GM23248 (cell line): Measurements from ENCODE around the gene LALBA. TPM values are rescaled to one million over a fixed set of nuclear protein-coding genes. Genes with fewer than 3 reads are reported as not detected.
"Not testable (repeated sequence)": the region's sequence is repeated elsewhere in the genome, so short reads cannot be mapped to it uniquely, and the experiment has no call there.

Experiments
- DNase-seq: peaks from one replicate; pipeline ENCODE4 v3.0.0-alpha.2; 2015
- H2AFZ ChIP-seq: fragments of 200-600 bp; sonication (generic); 2 replicates; pipeline ENCODE4 v1.6.1; 2016; ENCODE audit warnings: antibody characterized with exemption
- H3F3A ChIP-seq: fragments of 200-600 bp; sonication (generic); 2 replicates; pipeline ENCODE4 v1.6.1; 2016; ENCODE audit warnings: mild to moderate bottlenecking, antibody characterized with exemption, mixed run types; ENCODE audit not compliant: insufficient read depth
- H3K27ac ChIP-seq: fragments of 200-600 bp; sonication (generic); 2 replicates; pipeline ENCODE4 v1.5.1; 2016; ENCODE audit warnings: mild to moderate bottlenecking
- H3K27me3 ChIP-seq: fragments of 200-600 bp; sonication (generic); replicated peaks from 2 replicates; pipeline ENCODE4 v1.6.1; 2016; ENCODE audit warnings: mild to moderate bottlenecking; ENCODE audit not compliant: insufficient read depth
- H3K36me3 ChIP-seq: fragments of 200-600 bp; sonication (generic); 2 replicates; pipeline ENCODE4 v1.6.1; 2016; ENCODE audit warnings: low read depth, mild to moderate bottlenecking
- H3K4me1 ChIP-seq: fragments of 200-600 bp; sonication (generic); 2 replicates; pipeline ENCODE4 v1.6.1; 2016; ENCODE audit warnings: mild to moderate bottlenecking; ENCODE audit not compliant: insufficient read depth
- H3K4me2 ChIP-seq: fragments of 200-600 bp; sonication (generic); one replicate; pipeline ENCODE4 v1.6.1; 2016; ENCODE audit warnings: mild to moderate bottlenecking; ENCODE audit not compliant: unreplicated experiment
- H3K4me3 ChIP-seq: fragments of 200-600 bp; sonication (generic); 2 replicates; pipeline ENCODE4 v1.5.1; 2016; ENCODE audit warnings: mild to moderate bottlenecking
- H3K79me2 ChIP-seq: fragments of 200-600 bp; sonication (generic); 2 replicates; pipeline ENCODE4 v1.6.1; 2016; ENCODE audit warnings: mild to moderate bottlenecking; ENCODE audit not compliant: insufficient read depth
- H3K9ac ChIP-seq: fragments of 200-600 bp; sonication (generic); 2 replicates; pipeline ENCODE4 v1.6.1; 2016; ENCODE audit warnings: mild to moderate bottlenecking
- H3K9me2 ChIP-seq: fragments of 200-600 bp; sonication (generic); 2 replicates; pipeline ENCODE4 v1.6.1; 2016; ENCODE audit warnings: mixed run types, mild to moderate bottlenecking, moderate library complexity; ENCODE audit not compliant: insufficient read depth
- H3K9me3 ChIP-seq: fragments of 200-600 bp; sonication (generic); one replicate; pipeline ENCODE4 v1.6.1; 2017; ENCODE audit warnings: low read depth
- H4K20me1 ChIP-seq: fragments of 200-600 bp; sonication (generic); 2 replicates; pipeline ENCODE4 v1.6.0; 2016; ENCODE audit not compliant: insufficient read depth
- EZH2 ChIP-seq: fragments of 200-600 bp; sonication (generic); IDR thresholded peaks from 2 replicates; pipeline ENCODE4 v1.6.1; 2018; ENCODE audit warnings: antibody characterized with exemption, mild to moderate bottlenecking; ENCODE audit not compliant: insufficient read depth, poor library complexity, severe bottlenecking
- EZH2phosphoT487 ChIP-seq: fragments of 200-600 bp; sonication (generic); IDR thresholded peaks from 2 replicates; pipeline ENCODE4 v1.6.1; 2018; ENCODE audit warnings: antibody characterized with exemption, moderate library complexity, mild to moderate bottlenecking, low read depth; ENCODE audit not compliant: insufficient read depth
- WGBS, 2 experiments: methylation state at CpG; one replicate each; pipeline ENCODE4 v1.1.6; 2015 to 2017; ENCODE audit warnings: low lambda C conversion rate in 2 of 2, low coverage in 1 of 2; ENCODE audit errors: missing lambda C conversion rate in 2 of 2; 5-methylcytosine and 5-hydroxymethylcytosine counted together
- in situ Hi-C: fragments of 300-500 bp; cut with MboI; formaldehyde crosslinking; loops from 2 replicates; pipeline ENCODE4 v1.15.0; 2020
- polyA plus RNA-seq: library from polyadenylated mRNA; unstranded; fragments of >200 nt; fragmentation: Nextera tagmentation; extraction: Ambion mirVana; gene quantifications from 2 replicates; pipeline ENCODE4 v1.2.1, GENCODE V29; 2016
- total RNA-seq: library from RNA; depleted of rRNA; stranded (reverse); fragments of >200 nt; shearing (Covaris generic); gene quantifications from 2 replicates; pipeline ENCODE4 v1.2.3, GENCODE V29; 2014; rRNA removed

The LALBA gene
- total and polyA plus RNA-seq, 2 experiments from 2014 or later, result not detected

DNA sequence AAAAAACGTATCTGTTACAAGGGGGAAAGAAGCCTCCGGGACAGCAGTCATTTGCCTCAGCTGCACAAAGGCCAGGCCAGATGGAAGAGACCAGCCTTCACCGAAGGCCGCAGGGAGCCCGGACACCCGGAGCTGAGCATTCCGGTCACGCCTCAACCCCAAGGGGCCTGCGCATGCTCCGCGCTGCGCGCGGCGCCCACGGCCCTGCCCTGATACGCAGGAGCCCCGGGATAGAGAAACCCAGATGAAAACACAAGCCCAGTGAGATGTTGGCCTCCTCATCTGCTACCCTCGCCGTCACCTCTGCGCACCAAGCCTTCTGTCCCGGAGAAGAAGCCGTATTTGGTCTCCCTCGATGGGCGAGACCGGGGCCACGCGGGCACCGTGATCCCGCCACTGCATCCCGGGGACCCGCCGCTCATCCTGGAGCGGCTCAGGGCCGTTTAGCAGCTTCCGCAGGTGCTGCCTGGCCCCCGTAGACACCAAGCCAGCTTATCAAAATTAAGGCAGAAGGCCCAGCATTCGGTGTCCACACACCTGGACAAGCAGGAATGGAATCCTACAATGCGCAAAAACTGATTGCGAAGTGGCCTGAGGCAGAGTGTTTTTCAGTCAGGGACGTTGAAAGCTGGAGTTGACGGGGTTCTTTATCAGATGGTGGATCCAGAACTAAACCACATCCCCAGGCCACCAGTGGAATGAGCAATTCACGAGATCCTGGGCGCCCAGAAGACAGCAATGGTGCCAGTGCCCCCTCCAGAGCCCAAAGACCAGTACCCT lies 41.8 kb downstream of the LALBA start:
- no peak for TF ChIP-seq EZH2
- no peak for TF ChIP-seq EZH2phosphoT487
- DNase-seq, result no peak
- H3K27ac ChIP-seq, result no peak overlapping the region
- no peaks in the 10 kb centered on the region for H3K9me2 ChIP-seq
- H3K9ac ChIP-seq, result no peak overlapping the region
- no peak overlapping the region for H3K4me2 ChIP-seq
- no peaks in the 10 kb centered on the region for H3K9me3 ChIP-seq
- no peaks in the 10 kb centered on the region for H3K79me2 ChIP-seq
- no peak overlapping the region for H3K4me3 ChIP-seq
- no peaks in the 10 kb centered on the region for H3K36me3 ChIP-seq
- in situ Hi-C loops, result no loop called here
- no peaks in the 10 kb centered on the region for H3F3A ChIP-seq
- no peaks in the 10 kb centered on the region for H3K4me1 ChIP-seq
- H4K20me1 ChIP-seq, result no peaks in the 10 kb centered on the region
- WGBS, 2 experiments, result 64 to 67% methylated on average over 39 to 44 of the region's 44 CpGs
- H3K27me3 ChIP-seq, result no peaks in the 10 kb centered on the region
- H2AFZ ChIP-seq, result no peak overlapping the region

DNA sequence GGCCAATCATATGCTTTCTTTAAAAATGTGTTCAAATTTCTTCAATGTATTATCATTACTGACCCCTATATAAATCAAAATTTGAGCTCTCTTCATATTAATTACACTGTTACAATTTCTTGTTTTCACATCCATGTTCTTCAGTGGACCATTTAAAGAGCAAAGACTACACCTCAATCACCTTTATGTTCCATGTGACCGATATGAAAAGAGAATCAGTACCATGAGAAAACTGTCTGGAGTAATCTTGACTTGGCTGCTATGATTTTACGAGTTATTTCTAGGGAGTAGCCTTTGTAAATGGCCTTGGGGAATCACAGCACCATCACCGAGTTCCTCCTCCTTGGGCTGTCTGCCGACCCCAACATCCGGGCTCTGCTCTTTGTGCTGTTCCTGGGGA lies 44.5 kb downstream of the LALBA start, which contains the start of gene OR8S1:
OR8S1 (plus strand) TSS at position 301 of the 400 bp plus-strand sequence; CDS start at position 301, 0 bp downstream.
- no peaks in the 10 kb centered on the region for H3K9me3 ChIP-seq
- H3K27ac ChIP-seq, result no peak within 1 kb of the TSS
- TF ChIP-seq EZH2, result no peak
- no peak for TF ChIP-seq EZH2phosphoT487
- H3K4me2 ChIP-seq, result no peak within 1 kb of the TSS
- H3K4me1 ChIP-seq, result no peaks in the 10 kb centered on the region
- H3F3A ChIP-seq, result no peaks in the 10 kb centered on the region
- no peaks in the 10 kb centered on the region for H3K36me3 ChIP-seq
- H3K79me2 ChIP-seq, result no peaks in the 10 kb centered on the region
- no peaks in the 10 kb centered on the region for H3K27me3 ChIP-seq
- no peaks in the 10 kb centered on the region for H3K9me2 ChIP-seq
- no peak within 1 kb of the TSS for H3K9ac ChIP-seq
- no peak within 1 kb of the TSS for H3K4me3 ChIP-seq
- H2AFZ ChIP-seq, result no peak within 1 kb of the TSS
- in situ Hi-C loops, result no loop called here
- 37 to 42% methylated on average over 5 of the region's 5 CpGs for WGBS, 2 experiments
- no peak for DNase-seq
- no peaks in the 10 kb centered on the region for H4K20me1 ChIP-seq

DNA sequence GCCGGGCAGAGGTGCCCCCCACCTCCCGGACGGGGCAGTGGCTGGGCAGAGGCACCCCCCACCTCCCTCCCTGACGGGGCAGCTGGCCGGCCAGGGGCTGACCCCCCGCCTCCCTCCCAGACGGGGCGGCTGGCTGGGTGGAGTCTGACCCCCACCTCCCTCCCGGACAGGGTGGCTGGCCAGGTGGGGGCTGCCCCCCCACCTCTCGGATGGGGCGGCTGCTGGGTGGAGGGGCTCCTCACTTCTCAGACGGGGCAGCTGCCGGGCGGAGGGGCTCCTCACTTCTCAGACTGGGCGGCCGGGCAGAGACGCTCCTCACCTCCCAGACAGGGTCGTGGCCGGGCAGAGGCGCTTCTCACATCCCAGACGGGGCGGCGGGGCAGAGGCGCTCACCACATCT lies 49.5 kb downstream of the LALBA start:
- H3K4me2 ChIP-seq, H3K9me2 ChIP-seq, H2AFZ ChIP-seq, DNase-seq, H3K36me3 ChIP-seq, H3F3A ChIP-seq, H3K4me3 ChIP-seq, H4K20me1 ChIP-seq, H3K9me3 ChIP-seq, in situ Hi-C loops, H3K27ac ChIP-seq, H3K4me1 ChIP-seq, H3K9ac ChIP-seq, H3K79me2 ChIP-seq, H3K27me3 ChIP-seq: not testable (repeated sequence)
- WGBS, 2 experiments, result 71 to 100% methylated on average over 1 to 18 of the region's 24 CpGs

Other genes starting within 250 kb of the LALBA start
- 7.8 and 8.2 TPM in 2 replicates for gene ZNF641, start 219.1 kb downstream of the LALBA start, total RNA-seq
- 3.2 and 3.3 TPM in 2 replicates for gene ZNF641, start 219.1 kb downstream of the LALBA start, polyA plus RNA-seq
- gene ANP32D, start 97.5 kb downstream of the LALBA start, total RNA-seq, result not detected in 2 replicates
- gene ANP32D, start 97.5 kb downstream of the LALBA start, polyA plus RNA-seq, result not detected in 2 replicates
- not detected in 2 replicates for gene C12orf54, start 87.5 kb downstream of the LALBA start, total RNA-seq
- gene C12orf54, start 87.5 kb downstream of the LALBA start, polyA plus RNA-seq, result not detected in 2 replicates
- not detected in 2 replicates for gene OR8S1, start 44.4 kb downstream of the LALBA start, total RNA-seq
- not detected in 2 replicates for gene OR8S1, start 44.4 kb downstream of the LALBA start, polyA plus RNA-seq
- 25.7 and 44.4 TPM in 2 replicates for gene KANSL2, start 112.2 kb upstream of the LALBA start, total RNA-seq
- gene KANSL2, start 112.2 kb upstream of the LALBA start, polyA plus RNA-seq, result 28.6 and 30.0 TPM in 2 replicates
- gene CCNT1, start 146.7 kb upstream of the LALBA start, total RNA-seq, result 19.3 and 71.6 TPM in 2 replicates
- gene CCNT1, start 146.7 kb upstream of the LALBA start, polyA plus RNA-seq, result 5.5 and 6.7 TPM in 2 replicates
- gene ADCY6, start 219.0 kb upstream of the LALBA start, total RNA-seq, result 24.8 and 25.8 TPM in 2 replicates
- 4.1 TPM in 2 replicates for gene ADCY6, start 219.0 kb upstream of the LALBA start, polyA plus RNA-seq
- gene CACNB3, start 248.4 kb upstream of the LALBA start, total RNA-seq, result 18.6 and 26.8 TPM in 2 replicates
- gene CACNB3, start 248.4 kb upstream of the LALBA start, polyA plus RNA-seq, result 22.4 and 22.6 TPM in 2 replicates